Sigmoid colon (tissue), 7 donors: ENCODE results near the gene VPS8. TPM values are rescaled to one million over a fixed set of nuclear protein-coding genes. Genes with fewer than 3 reads are reported as not detected.
"Not testable (repeated sequence)": the region's sequence is repeated elsewhere in the genome, so short reads cannot be mapped to it uniquely, and the experiment has no call there.

ENCODE experiments used
- DNase-seq: peaks from one replicate; pipeline ENCODE4 v3.0.0-alpha.2; 2019
- H3K27ac ChIP-seq, 4 donors: fragments of 200-600 bp; sonication (generic); one replicate each; pipeline ENCODE4 v1.5.1; 2016 to 2019; ENCODE audit warnings: mild to moderate bottlenecking in 1 of 4
- H3K27me3 ChIP-seq, 3 donors: fragments of 200-600 bp; sonication (generic); one replicate each; pipeline ENCODE4 v1.5.1; 2019; ENCODE audit warnings: mild to moderate bottlenecking in 1 of 3
- H3K36me3 ChIP-seq, 4 donors: fragments of 200-600 bp; sonication (generic); one replicate each; pipeline ENCODE4 v1.5.1; 2016 to 2019
- H3K4me1 ChIP-seq, 4 donors: fragments of 200-600 bp; sonication (generic); one replicate each; pipeline ENCODE4 v1.5.1; 2017 to 2019
- H3K4me3 ChIP-seq, 4 donors: fragments of 200-600 bp; sonication (generic); one replicate each; pipeline ENCODE4 v1.5.1; 2017 to 2019; ENCODE audit warnings: mild to moderate bottlenecking in 2 of 4, moderate library complexity in 1 of 4
- H3K9me3 ChIP-seq, 4 donors: fragments of 200-600 bp in 3 of 4; sonication (generic) in 3 of 4; one replicate each; pipeline versions ENCODE4 v1.5.1 to v1.6.1; 2013 to 2019
- EP300 ChIP-seq, 4 donors: sonication (generic); formaldehyde crosslinking; IDR thresholded peaks; one replicate each; pipeline ENCODE4 v1.6.1; 2017; ENCODE audit warnings: antibody characterized with exemption in 4 of 4
- POLR2A ChIP-seq, 2 donors: fragments of 450-650 bp; IDR thresholded peaks; one replicate each; pipeline ENCODE4 v1.6.1; 2016; ENCODE audit warnings: antibody characterized with exemption in 2 of 2, mild to moderate bottlenecking in 2 of 2, moderate library complexity in 2 of 2
- POLR2AphosphoS5 ChIP-seq, 4 donors: sonication (generic); formaldehyde crosslinking; IDR thresholded peaks; one replicate each; pipeline ENCODE4 v1.6.1; 2017; ENCODE audit warnings: antibody characterized with exemption in 4 of 4
- WGBS, 2 donors: extraction: QIAGEN DNeasy Blood & Tissue Kit; methylation state at CpG; one replicate each; pipeline ENCODE4 v1.1.7; 2013; 5-methylcytosine and 5-hydroxymethylcytosine counted together
- intact Hi-C: fragments of 100-400 bp; cut with DNase I; formaldehyde crosslinking; loops from one replicate; pipeline ENCODE4 v1.15.1; 2023
- polyA plus RNA-seq, 3 donors: library from polyadenylated mRNA; stranded (reverse); fragments of 200-250 nt; gene quantifications; one replicate each; pipeline ENCODE4 v1.2.3, GENCODE V29; 2013
- total RNA-seq, 4 donors: library from RNA; depleted of rRNA; stranded (reverse); fragments of >200 nt; gene quantifications; one replicate each; pipeline ENCODE4 v1.1.0, GENCODE V29; 2016
- TF ChIP-seq, protein P1 (sequence below), 4 experiments: fragments of 450-650 bp in 3 of 4; fragments of 200-600 bp in 1 of 4; IDR thresholded peaks; one replicate each; pipeline ENCODE4 v1.5.1; 2016 to 2019; ENCODE audit warnings: antibody characterized with exemption in 4 of 4, mild to moderate bottlenecking in 3 of 4, moderate library complexity in 2 of 4
- donor health status: healthy with polysubstance abuse.
- donor health status: Bipolar disorder and iron deficiency.
- donor health status: healthy.

VPS8 gene
- total and polyA plus RNA-seq, 7 donors: 12.0 to 64.5 (median 34.6) TPM

GRCh38 chr3:185009650-185010049 lies 197.7 kb downstream of the VPS8 start:
- peaks cover 0 to 4% (median 1%) of the 10 kb centered on the region in 4 donors for H3K9me3 ChIP-seq
- H3K27me3 ChIP-seq: no peaks in the 10 kb centered on the region
- H3K27ac ChIP-seq: no peak overlapping the region
- no peaks in the 10 kb centered on the region for H3K36me3 ChIP-seq
- intact Hi-C loops: no loop called here
- DNase-seq: no peak
- no peak for TF ChIP-seq POLR2A (IDR thresholded peaks at IDR 0.05)
- no peak for TF ChIP-seq EP300 (IDR thresholded peaks at IDR 0.05)
- no peak for TF ChIP-seq POLR2AphosphoS5 (IDR thresholded peaks at IDR 0.05)
- TF ChIP-seq, protein P1, sequence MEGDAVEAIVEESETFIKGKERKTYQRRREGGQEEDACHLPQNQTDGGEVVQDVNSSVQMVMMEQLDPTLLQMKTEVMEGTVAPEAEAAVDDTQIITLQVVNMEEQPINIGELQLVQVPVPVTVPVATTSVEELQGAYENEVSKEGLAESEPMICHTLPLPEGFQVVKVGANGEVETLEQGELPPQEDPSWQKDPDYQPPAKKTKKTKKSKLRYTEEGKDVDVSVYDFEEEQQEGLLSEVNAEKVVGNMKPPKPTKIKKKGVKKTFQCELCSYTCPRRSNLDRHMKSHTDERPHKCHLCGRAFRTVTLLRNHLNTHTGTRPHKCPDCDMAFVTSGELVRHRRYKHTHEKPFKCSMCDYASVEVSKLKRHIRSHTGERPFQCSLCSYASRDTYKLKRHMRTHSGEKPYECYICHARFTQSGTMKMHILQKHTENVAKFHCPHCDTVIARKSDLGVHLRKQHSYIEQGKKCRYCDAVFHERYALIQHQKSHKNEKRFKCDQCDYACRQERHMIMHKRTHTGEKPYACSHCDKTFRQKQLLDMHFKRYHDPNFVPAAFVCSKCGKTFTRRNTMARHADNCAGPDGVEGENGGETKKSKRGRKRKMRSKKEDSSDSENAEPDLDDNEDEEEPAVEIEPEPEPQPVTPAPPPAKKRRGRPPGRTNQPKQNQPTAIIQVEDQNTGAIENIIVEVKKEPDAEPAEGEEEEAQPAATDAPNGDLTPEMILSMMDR (IDR thresholded peaks at IDR 0.05): no peak
- 93 to 96% methylated on average over 3 of the region's 3 CpGs for WGBS, 2 donors
- no peak overlapping the region for H3K4me3 ChIP-seq
- no peaks in the 10 kb centered on the region for H3K4me1 ChIP-seq

- intact Hi-C loops, H3K9me3 ChIP-seq, DNase-seq, H3K36me3 ChIP-seq, H3K4me1 ChIP-seq, H3K27me3 ChIP-seq, H3K4me3 ChIP-seq: not testable (repeated sequence)
- H3K27ac ChIP-seq: peak overlapping the region in 1 of 4 donors; percentile 17
- 90 to 98% methylated on average over 12 of the region's 12 CpGs for WGBS, 2 donors
Measured at GRCh38 chr3:185017584-185017983, 205.6 kb downstream of the VPS8 start.

DNA sequence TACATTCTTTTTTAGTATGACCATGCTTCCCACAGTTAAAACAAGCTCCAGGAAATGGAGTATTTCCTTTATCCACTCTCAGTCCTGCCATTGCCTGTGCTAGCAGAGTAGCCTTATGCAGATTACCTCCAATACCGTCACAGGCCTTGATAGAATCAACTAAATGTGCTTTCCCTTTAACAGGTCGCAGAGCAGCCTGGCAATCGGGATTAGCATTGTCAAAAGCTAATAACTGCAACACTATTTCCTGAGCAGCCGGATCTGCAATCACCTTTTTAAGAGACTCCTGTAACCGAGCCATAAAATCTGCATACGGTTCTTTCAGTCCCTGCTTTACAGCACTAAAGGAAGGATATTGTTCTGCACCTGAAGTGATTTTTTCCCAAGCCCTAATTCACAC lies 206.0 kb downstream of the VPS8 start:
- H3K36me3 ChIP-seq, intact Hi-C loops, H3K27ac ChIP-seq, H3K4me3 ChIP-seq, H3K27me3 ChIP-seq, H3K4me1 ChIP-seq, DNase-seq, H3K9me3 ChIP-seq: not testable (repeated sequence)
- WGBS, 2 donors: 90 to 95% methylated on average over 6 of the region's 6 CpGs

DNA sequence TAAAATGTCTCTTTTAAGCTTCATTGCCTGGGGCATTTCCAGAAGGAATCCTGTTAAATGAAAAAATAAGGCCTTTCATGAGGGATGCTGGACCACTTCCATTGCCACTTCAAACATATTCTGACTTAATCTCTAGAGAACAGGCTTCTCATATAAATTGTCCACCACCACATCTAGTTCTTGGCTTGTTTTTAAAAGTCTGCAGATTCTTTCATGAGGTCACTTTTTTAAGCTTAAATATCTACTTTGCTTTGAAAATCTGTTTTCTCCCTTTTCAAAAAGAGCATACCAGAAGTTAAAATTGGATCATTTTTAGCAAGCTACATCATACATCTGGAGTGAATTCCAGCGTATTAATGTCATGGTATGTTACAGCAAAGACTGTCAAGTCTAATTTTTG lies 209.3 kb downstream of the VPS8 start:
- 84 to 90% methylated on average over 1 of the region's 1 CpG for WGBS, 2 donors
- Histone ChIP-seq H3K9me3 (no peaks in the 10 kb centered on the region), H3K27ac (no peak overlapping the region), H3K27me3 (no peaks in the 10 kb centered on the region), H3K4me3 (no peak overlapping the region), H3K36me3 (peaks cover 0 to 7% (median 2%) of the 10 kb centered on the region in 4 donors), H3K4me1 (no peaks in the 10 kb centered on the region)
- DNase-seq: no peak
- intact Hi-C loops: no loop called here
- no peak for TF ChIP-seq EP300 (IDR thresholded peaks at IDR 0.05)
- TF ChIP-seq POLR2AphosphoS5 (IDR thresholded peaks at IDR 0.05): no peak
- TF ChIP-seq, protein P1 (IDR thresholded peaks at IDR 0.05): no peak
- TF ChIP-seq POLR2A (IDR thresholded peaks at IDR 0.05): no peak

GRCh38 chr3:185024406-185024805 lies 212.4 kb downstream of the VPS8 start:
- no peaks in the 10 kb centered on the region for H3K27me3 ChIP-seq
- no peak for DNase-seq
- H3K9me3 ChIP-seq: no peaks in the 10 kb centered on the region
- TF ChIP-seq, protein P1 (IDR thresholded peaks at IDR 0.05): no peak
- TF ChIP-seq POLR2A (IDR thresholded peaks at IDR 0.05): no peak
- TF ChIP-seq EP300 (IDR thresholded peaks at IDR 0.05): no peak
- no peak for TF ChIP-seq POLR2AphosphoS5 (IDR thresholded peaks at IDR 0.05)
- H3K4me1 ChIP-seq: no peaks in the 10 kb centered on the region
- peaks cover 0 to 8% (median 3%) of the 10 kb centered on the region in 4 donors for H3K36me3 ChIP-seq
- 91 to 93% methylated on average over 3 of the region's 3 CpGs for WGBS, 2 donors
- no peak overlapping the region for H3K4me3 ChIP-seq
- H3K27ac ChIP-seq: no peak overlapping the region
- intact Hi-C loops: no loop called here

DNA sequence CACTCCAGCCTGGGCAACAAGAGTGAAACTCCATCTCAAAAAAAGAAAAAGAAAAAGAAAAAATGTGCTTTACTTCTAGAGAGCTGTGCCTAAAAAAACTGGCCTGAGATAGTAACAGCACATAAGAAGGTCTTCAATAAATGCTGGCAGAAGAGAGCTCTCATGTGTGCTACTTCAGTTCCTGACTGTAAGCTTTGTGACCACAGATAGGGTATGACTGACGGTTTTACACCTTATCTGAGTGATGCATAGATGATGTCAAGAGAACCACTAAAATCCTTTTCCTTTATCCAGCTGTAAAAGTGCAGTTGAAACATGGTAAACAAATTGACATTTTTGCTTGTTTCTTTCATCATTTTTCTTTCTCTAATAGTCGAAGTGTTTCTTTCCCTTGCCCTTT lies 213.0 kb downstream of the VPS8 start:
- intact Hi-C loops: no loop called here
- Histone ChIP-seq H3K27ac (no peak overlapping the region), H3K4me3 (no peak overlapping the region), H3K9me3 (no peaks in the 10 kb centered on the region), H3K27me3 (no peaks in the 10 kb centered on the region), H3K36me3 (peaks cover 0 to 8% (median 4%) of the 10 kb centered on the region in 4 donors), H3K4me1 (no peaks in the 10 kb centered on the region)
- TF ChIP-seq, protein P1 (IDR thresholded peaks at IDR 0.05): no peak
- TF ChIP-seq POLR2AphosphoS5 (IDR thresholded peaks at IDR 0.05) (no peak), EP300 (IDR thresholded peaks at IDR 0.05) (no peak), POLR2A (IDR thresholded peaks at IDR 0.05) (no peak)
- DNase-seq: no peak
- WGBS, 2 donors: 65 to 85% methylated on average over 2 of the region's 2 CpGs
